Left lobe of liver (tissue), 2 donors: ENCODE data around the gene AQP1. TPM values are rescaled to one million over a fixed set of nuclear protein-coding genes. Genes with fewer than 3 reads are reported as not detected.
A peak's percentile ranks its signal among the peaks of the same experiment; 100 is the strongest.

Experiments used
- ATAC-seq: fragments of 200-7000 bp; cut with Tn5 transposase; one replicate; pipeline ENCODE4 v1.9.1; 2020; ENCODE audit warnings: mild to moderate bottlenecking, moderate library complexity
- DNase-seq: peaks from one replicate; pipeline ENCODE4 v3.0.0-alpha.2; 2020; ENCODE audit warnings: low spot score
- total RNA-seq: library from RNA; stranded (reverse); gene quantifications from one replicate; pipeline ENCODE4 v1.2.1, GENCODE V29; 2021
- donor health status: DM: no; HTN: no; CAD: no; lungs with moderate emphysema.
- donor health status: DM: no; HTN: yes; CAD: no.

Gene AQP1
- total RNA-seq, 1 donor from 2014 or later, result 16.6 TPM

- ATAC-seq (no peak), DNase-seq (no peak)
Measured at GRCh38 chr7:30933124-30933974, 21.7 kb downstream of the AQP1 start.

DNA sequence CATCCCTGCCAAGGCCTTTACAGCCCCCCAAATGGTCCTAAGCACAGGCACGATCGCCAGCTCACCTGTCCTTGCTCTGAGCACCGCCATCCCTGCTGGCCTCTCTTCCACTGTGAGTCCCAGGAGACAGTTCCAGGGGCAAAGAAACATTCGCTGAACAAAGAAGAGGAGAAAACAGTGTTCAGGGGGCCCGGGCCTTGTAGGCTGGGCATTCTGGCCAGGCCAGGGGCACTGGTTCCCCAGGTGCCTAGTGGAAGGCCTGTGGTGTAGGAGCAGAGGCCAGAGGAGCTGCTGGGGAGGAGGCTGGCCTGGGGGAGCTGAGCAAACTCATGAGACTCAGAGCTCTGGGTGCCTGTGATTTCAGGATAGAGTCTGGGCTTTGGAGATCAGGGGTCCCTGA, 22.6 kb downstream of the AQP1 start:
- DNase-seq, result no peak

DNA sequence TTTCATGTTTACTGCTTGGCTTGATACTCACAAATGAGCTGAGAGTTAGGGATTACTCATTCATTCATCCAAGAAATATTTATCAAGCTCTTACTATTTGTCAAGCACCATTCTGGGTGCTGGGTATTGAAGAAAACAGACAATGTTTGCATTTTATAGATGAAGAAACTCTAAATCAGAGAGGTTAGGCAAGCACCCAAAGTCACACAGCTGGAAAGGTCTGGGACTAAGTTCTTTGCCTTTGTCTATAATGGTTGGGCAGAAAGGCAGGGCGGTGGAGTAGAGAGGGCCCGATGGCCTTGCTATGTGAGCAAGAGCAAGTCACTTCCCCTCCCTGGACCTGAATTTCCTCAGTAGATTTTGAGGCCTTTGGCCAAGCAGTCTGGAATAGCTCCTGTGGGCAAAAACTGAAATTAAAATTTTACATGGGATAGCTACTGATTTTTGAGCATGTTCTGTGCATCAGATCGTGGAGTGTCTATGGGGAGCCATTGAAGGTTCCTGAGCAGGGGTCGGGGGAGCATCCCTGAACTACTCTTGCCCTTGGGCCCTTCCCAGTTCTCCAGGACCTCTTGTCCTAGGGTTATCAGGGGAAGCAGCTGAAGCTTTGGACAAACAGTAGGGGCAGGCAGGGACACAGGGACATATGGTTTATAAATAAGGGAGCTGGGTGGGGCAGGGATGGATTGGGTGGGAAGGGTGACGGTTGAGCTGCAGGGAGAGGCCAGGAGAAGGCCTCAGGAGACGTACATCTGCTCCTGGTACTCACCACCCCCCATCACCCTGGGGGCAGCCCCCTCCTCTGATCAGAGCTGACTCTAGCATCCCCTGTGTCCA, 23.3 kb downstream of the AQP1 start:
- DNase-seq (no peak), ATAC-seq (no peak)

More for the DNA sequence above, 22.6 kb downstream of the AQP1 start:
- ATAC-seq, result no peak

DNA sequence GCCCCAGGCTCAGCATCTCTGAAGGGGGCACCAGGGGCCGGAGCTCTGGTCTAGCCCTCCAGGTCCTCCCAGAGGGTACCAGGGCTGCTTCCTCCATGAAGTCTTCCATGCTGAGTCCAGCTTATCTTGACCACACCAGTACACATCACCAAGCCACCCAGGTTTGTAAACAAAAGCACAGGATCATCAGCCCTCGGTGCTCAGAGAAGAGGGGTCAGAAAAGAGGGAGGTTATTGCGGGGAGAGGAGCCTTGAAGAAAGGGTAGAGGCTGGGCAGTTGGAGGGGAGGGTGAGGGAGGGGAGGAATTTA, 23.9 kb downstream of the AQP1 start:
- DNase-seq, result no peak
- no peak for ATAC-seq

GRCh38 chr7:30936650-30937245, 25.1 kb downstream of the AQP1 start:
- DNase-seq (no peak), ATAC-seq (no peak)

DNA sequence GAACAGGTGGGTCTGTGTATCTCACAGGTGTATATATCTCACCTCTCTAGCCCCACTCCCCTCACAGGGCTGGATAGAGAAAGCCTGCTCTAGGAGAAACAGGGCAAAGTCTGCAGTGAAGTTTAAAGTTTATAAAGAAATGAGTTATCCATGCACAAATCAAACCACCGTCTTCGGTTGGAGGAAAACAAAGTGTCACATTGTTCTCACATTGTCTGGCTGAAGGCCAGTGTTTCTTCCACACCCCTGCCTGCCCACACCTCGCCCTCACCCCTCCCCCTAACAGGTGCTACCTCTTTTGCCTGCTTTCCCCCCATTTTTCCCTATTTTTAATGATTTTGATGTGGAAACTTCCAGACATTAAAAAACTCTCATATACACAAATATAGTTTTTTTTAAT, 25.8 kb downstream of the AQP1 start:
- ATAC-seq, result no peak
- DNase-seq, result no peak

- DNase-seq (peak; percentile 87), ATAC-seq (peak; percentile 100)
Measured at GRCh38 chr7:30938435-30939316, 27.0 kb downstream of the AQP1 start.

- DNase-seq (no peak), ATAC-seq (no peak)
Measured at GRCh38 chr7:30941582-30942323, 30.1 kb downstream of the AQP1 start.

- DNase-seq, result no peak
- ATAC-seq, result no peak
Measured at GRCh38 chr7:30950197-30950596, 38.5 kb downstream of the AQP1 start.

- no peak for DNase-seq
- no peak for ATAC-seq
Measured at GRCh38 chr7:30954914-30955313, 43.3 kb downstream of the AQP1 start.

GRCh38 chr7:30956704-30957103, 45.1 kb downstream of the AQP1 start:
- ATAC-seq (no peak), DNase-seq (no peak)

DNA sequence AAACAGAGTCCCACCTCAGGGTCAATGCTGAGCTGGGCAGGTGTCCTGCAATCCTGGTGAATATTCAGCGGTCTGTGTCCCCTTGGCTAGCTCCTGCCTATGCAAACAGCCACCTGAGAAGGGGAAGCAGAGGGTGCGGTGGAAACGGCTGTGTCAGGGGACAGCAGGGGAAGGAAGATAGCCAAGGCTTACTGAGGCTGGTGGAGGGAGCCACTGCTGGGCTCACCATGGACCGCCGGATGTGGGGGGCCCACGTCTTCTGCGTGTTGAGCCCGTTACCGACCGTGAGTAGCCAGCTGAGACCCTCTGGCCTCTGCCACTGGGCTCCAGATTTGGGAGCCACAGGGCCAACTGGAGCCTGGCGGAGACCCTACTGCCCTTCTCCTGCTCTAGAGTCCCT, 52.2 kb downstream of the AQP1 start, which contains the start of gene GHRHR:
Gene GHRHR, plus strand, starts transcription at position 112 of the 400 bp plus-strand sequence. Its CDS starts 116 bp downstream, at position 228.
- no peak for DNase-seq
- ATAC-seq, result no peak

- DNase-seq, result no peak
- ATAC-seq, result no peak
Measured at GRCh38 chr7:30965372-30965771, 53.7 kb downstream of the AQP1 start.

DNA sequence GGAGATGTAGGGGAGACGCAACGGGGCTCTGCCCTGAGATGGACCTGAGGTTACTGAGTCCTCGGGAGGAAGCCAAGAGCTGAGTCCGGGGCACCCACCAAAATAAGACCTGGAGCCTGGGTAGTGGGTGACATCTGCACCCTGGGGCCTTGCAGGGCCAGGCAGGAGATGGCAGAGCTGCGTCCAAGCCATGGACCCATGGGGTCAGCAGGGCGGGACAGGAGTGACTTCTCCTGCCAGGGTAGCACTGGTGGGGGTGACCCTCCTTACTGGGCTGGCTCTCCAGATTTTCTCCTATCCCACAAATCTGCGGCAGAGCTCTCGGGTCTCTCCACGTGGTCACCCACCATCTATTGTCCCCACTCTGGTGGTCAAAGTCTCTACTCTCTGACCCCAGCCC, 54.2 kb downstream of the AQP1 start:
- no peak for ATAC-seq
- no peak for DNase-seq

GRCh38 chr7:30968294-30968693, 56.6 kb downstream of the AQP1 start:
- ATAC-seq (no peak), DNase-seq (no peak)

GRCh38 chr7:30968747-30969603, 57.3 kb downstream of the AQP1 start:
- ATAC-seq, result peak; percentile 34
- no peak for DNase-seq

DNA sequence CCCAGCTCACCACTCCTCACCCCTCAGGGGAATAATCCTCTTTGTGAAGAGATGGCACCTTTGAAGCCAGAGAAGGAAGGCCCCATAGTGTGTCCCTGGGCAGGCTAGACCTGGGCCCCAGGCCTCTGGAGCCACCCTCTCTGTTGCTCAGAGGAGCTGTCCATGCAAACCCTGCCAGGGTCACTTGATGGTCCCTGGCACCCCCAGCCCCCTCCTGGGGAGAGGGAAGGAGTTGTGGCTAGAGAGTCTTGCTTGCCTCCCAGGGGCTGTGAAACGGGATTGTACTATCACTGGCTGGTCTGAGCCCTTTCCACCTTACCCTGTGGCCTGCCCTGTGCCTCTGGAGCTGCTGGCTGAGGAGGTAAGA, 57.9 kb downstream of the AQP1 start:
- ATAC-seq (no peak), DNase-seq (no peak)

DNA sequence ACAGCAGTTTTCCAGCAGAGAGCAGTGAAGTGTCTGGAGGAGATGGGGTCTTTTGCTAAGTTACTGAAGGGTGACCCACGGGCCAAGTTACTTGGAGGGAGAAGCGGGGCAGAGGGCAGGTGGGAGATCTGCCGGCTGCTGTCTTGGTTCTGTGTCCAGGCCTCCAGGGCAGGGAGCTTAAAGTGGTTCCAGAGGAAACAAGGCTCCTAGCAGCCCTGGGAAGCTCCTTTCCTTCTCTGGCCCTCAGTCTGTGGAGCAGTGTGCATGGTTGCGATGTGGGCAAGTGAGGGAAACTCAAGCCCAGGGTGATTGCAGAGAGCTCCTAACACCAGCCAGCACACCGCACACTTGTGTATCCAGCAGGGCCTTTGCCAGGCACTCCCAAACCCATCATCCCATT, 58.4 kb downstream of the AQP1 start:
- no peak for DNase-seq
- ATAC-seq, result no peak

GRCh38 chr7:30970594-30971094, 59.0 kb downstream of the AQP1 start:
- no peak for DNase-seq
- ATAC-seq, result peak; percentile 52
